OCI-LY1 (cell line): ENCODE data around the gene TBP.

Experiments
- CTCF ChIP-seq: fragments of 200-600 bp; sonication (generic), shearing (Covaris generic); IDR thresholded peaks from 2 replicates; pipeline ENCODE4 v1.5.1; 2017; ENCODE audit warnings: mild to moderate bottlenecking, antibody characterized with exemption, low read length, moderate library complexity, mixed read lengths
- EZH2 ChIP-seq: fragments of 200-600 bp; sonication (generic), shearing (Covaris generic); IDR thresholded peaks from 2 replicates; pipeline ENCODE4 v1.8.0; 2017; ENCODE audit warnings: borderline replicate concordance, mixed run types, mild to moderate bottlenecking, antibody characterized with exemption, low read length, moderate library complexity, mixed read lengths

- no peak for TF ChIP-seq CTCF
- no peak for TF ChIP-seq EZH2
Measured at GRCh38 chr6:170590725-170591124, 36.6 kb downstream of the TBP start.
